ENCODE data around the gene ZBTB17. TPM values are rescaled to one million over a fixed set of nuclear protein-coding genes. Genes with fewer than 3 reads are reported as not detected.

Gene ZBTB17
- total RNA-seq, 1 experiment from 2014 or later = 50.3 TPM

DNA sequence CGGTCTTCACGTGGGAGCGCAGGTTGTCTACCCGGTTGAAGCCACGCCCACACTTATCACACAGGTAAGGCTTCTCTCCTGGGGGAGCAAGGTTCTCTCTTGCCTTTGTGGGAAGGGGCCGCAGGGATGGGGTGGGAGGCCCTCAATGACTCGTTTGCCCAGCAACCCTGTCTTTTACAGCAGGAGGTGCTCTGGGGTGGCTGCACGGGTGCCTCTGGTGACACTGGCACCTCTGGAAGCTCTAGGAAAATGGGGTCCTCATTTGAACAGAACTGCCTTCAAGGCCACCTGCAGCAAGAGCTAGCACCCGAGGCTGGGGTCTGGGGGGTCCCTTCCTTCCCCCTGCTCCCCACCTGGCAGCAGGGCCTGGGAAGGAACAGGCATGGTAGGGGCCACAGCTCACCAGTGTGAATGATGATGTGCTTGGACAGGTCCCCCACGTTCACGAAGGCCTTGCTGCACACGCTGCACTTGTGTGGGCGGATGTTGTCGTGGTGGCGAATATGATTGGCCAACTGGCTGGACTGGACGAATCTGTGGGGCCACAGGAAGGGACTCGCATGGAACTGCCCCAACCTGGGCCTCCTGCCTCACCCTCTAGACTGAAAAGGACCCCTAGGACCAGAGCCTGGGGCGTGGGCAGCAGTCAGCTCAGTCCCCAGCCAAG, 33.1 kb downstream of the ZBTB17 start:
- Histone ChIP-seq H3K36me3 (ENCODE audit: insufficient read depth, low read length, poor library complexity, severe bottlenecking) (peaks cover 83% of the 10 kb centered on the region), H3K9me3 (ENCODE audit: low read depth, low read length, poor library complexity, severe bottlenecking) (no peaks in the 10 kb centered on the region), H3K4me3 (ENCODE audit: low read depth, low read length, poor library complexity, severe bottlenecking) (no peak overlapping the region), H3K4me1 (ENCODE audit: insufficient read depth, low read length, poor library complexity, severe bottlenecking) (no peaks in the 10 kb centered on the region), H3K27ac (ENCODE audit: low read depth, low read length, poor library complexity, severe bottlenecking) (no peak overlapping the region), H3K27me3 (replicated peaks; ENCODE audit: insufficient read depth, low read depth, low read length, poor library complexity) (no peaks in the 10 kb centered on the region)
- no TSS peak for BruUV-seq (replicated peaks)
- intact Hi-C loops (cut with micrococcal nuclease; ENCODE audit: unreplicated experiment) = no loop called here
- DNase-seq (ENCODE audit: low spot score) = no peak
- POLR2A ChIA-PET (ENCODE audit: low non-redundant PET) = no interaction called here
- CTCF ChIA-PET = no interaction called here
- no peak for TF ChIP-seq CTCF (conservative IDR thresholded peaks at IDR 0.05; ENCODE audit: low read depth, low read length)

DNA sequence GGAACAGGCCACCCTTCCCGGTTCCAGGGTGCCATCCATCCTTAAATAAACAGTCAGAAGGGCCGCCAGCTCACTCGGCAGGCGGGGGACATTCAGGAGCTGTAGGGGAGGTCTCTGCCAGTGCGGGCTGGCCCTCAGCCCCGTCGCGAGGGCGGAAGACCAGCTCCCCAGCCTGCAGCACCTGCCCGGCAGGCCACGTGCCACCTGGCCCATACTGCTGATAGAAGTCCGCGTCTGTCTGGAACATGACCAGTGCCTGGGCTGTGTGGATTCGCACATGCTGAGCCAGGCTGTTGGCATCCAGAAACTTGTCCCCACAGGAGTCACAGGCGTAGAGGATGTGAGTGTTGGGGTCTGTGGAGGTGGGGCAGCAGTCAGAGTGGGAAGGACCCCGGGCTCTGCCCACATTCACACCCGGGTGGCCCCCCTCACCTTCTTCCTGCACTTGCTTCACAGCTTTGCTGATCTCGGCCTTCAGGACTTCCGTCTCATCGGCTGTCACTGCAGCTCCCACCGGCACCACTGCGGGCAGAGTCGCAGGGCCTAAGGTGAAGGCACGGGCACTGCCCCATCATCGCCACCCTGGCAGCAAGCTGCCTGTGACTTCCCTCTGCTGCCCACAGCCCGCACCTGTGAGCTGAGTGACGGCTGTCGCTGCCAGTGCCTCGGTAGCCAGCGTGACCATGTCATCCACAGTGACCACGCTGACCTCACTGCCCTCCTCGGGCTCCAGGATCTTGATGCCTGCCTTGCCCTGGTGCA, 33.8 kb downstream of the ZBTB17 start:
- H3K4me1 ChIP-seq (ENCODE audit: insufficient read depth, low read length, poor library complexity, severe bottlenecking) = no peaks in the 10 kb centered on the region
- H3K36me3 ChIP-seq (ENCODE audit: insufficient read depth, low read length, poor library complexity, severe bottlenecking) = peaks cover 83% of the 10 kb centered on the region
- no peaks in the 10 kb centered on the region for H3K9me3 ChIP-seq (ENCODE audit: low read depth, low read length, poor library complexity, severe bottlenecking)
- intact Hi-C loops (cut with micrococcal nuclease; ENCODE audit: unreplicated experiment) = no loop called here
- CTCF ChIA-PET = no interaction called here
- no peak for DNase-seq (ENCODE audit: low spot score)
- BruUV-seq (replicated peaks) = TSS peak; percentile 43
- no peaks in the 10 kb centered on the region for H3K27me3 ChIP-seq (replicated peaks; ENCODE audit: insufficient read depth, low read depth, low read length, poor library complexity)
- no peak overlapping the region for H3K4me3 ChIP-seq (ENCODE audit: low read depth, low read length, poor library complexity, severe bottlenecking)
- H3K27ac ChIP-seq (ENCODE audit: low read depth, low read length, poor library complexity, severe bottlenecking) = no peak overlapping the region
- TF ChIP-seq EZH2 (IDR thresholded peaks at IDR 0.05; ENCODE audit: borderline replicate concordance, low read depth, low read length, poor library complexity, severe bottlenecking) = no peak
- TF ChIP-seq CTCF (conservative IDR thresholded peaks at IDR 0.05; ENCODE audit: low read depth, low read length) = no peak
- POLR2A ChIA-PET (ENCODE audit: low non-redundant PET) = no interaction called here

- Histone ChIP-seq H3K9me3 (ENCODE audit: low read depth, low read length, poor library complexity, severe bottlenecking) (no peaks in the 10 kb centered on the region), H3K27me3 (replicated peaks; ENCODE audit: insufficient read depth, low read depth, low read length, poor library complexity) (no peaks in the 10 kb centered on the region), H3K36me3 (ENCODE audit: insufficient read depth, low read length, poor library complexity, severe bottlenecking) (peaks cover 83% of the 10 kb centered on the region), H3K4me3 (ENCODE audit: low read depth, low read length, poor library complexity, severe bottlenecking) (no peak overlapping the region), H3K27ac (ENCODE audit: low read depth, low read length, poor library complexity, severe bottlenecking) (no peak overlapping the region), H3K4me1 (ENCODE audit: insufficient read depth, low read length, poor library complexity, severe bottlenecking) (no peaks in the 10 kb centered on the region)
- TF ChIP-seq CTCF (conservative IDR thresholded peaks at IDR 0.05; ENCODE audit: low read depth, low read length) = no peak
- TF ChIP-seq EZH2 (IDR thresholded peaks at IDR 0.05; ENCODE audit: borderline replicate concordance, low read depth, low read length, poor library complexity, severe bottlenecking) = no peak
- intact Hi-C loops (cut with micrococcal nuclease; ENCODE audit: unreplicated experiment) = no loop called here
- DNase-seq (ENCODE audit: low spot score) = no peak
- no TSS peak for BruUV-seq (replicated peaks)
- POLR2A ChIA-PET (ENCODE audit: low non-redundant PET) = no interaction called here
- CTCF ChIA-PET = no interaction called here
These were observed 34.7 kb downstream of the ZBTB17 start for GRCh38 chr1:15941044-15941840.

Data from A673 (cell line).